NCI-H1436 treated with DMSO at 0.1 percent for 48 hours (cell line): ENCODE results near the gene RABL6.
"Not testable (repeated sequence)": the region's sequence is repeated elsewhere in the genome, so short reads cannot be mapped to it uniquely, and the experiment has no call there.

ENCODE experiments used
- DNase-seq: peaks from one replicate; lab custom pipeline; 2025; lab: John Stamatoyannopoulos, UW

The RABL6 gene

DNA sequence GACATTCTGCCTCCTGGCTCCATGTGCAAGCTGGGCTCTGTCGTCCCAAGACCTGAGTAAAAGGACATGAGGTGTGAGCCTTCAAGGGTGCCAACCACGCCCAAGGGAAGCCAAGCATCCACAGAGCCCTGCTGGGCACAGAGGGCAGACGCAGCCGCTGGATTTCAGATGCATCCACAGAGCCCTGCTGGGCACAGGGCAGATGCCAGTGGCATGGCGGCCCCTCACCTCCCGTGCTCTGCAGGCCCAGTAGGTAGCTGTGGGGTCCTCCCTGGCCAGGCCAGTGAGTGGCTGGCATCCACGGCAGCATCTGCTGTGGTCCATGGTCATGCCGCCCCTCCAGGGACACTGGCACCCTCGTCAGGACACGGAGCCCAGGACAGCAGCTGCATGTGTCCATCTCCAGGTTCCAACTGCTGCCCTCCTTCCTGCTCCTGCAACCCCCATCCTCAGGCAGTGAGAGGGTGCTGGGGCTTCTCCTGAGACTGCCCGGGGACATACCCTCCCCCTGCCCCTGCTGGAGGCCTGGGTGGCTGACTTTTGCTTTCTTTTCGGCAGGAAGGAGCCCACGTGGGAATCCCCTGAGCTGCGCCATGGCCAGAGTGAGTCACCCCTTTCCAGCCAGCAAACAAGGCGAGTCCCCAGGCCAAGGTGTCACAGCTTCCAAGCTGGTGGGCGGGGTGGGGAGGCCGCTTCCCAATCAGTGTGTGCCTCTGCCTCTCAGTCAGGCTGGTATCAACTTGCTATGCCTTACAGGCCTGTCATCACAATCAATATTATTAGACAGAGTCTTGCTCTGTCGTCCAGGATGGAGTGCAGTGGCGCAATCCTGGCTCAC, 74.6 kb downstream of the RABL6 start:
- no peak for DNase-seq

DNA sequence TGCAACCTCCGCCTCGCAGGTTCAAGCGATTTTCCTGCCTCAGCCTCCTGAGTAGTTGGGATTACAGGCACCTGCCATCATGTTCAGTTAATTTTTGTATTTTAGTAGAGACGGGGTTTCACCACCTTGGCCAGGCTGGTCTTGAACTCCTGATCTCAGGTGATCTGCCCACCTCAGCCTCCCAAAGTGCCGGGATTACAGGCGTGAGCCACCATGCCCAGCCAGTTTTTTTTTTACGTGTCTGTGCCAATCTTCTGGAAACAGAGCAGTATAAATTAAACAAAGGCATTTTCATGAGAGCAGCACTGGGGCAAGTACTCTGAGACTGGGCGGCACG, 75.2 kb downstream of the RABL6 start:
- DNase-seq: not testable (repeated sequence)

DNA sequence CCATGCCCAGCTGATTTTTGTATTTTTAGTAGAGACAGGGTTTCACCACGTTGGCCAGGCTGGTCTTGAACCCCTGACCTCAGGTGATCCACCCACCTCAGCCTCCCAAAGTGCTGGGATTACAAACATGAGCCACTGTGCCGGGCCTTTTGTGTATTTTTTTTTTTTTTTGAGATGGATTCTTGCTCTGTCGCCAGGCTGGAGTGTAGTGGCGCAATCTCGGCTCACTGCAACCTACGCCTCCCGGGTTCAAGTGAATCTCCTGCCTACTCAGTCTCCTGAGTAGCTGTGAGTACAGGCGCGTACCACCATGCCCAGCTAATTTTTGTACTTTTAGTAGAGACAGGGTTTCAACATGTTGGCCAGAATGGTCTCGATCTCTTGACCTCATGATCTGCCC, 75.9 kb downstream of the RABL6 start:
- DNase-seq: not testable (repeated sequence)

DNA sequence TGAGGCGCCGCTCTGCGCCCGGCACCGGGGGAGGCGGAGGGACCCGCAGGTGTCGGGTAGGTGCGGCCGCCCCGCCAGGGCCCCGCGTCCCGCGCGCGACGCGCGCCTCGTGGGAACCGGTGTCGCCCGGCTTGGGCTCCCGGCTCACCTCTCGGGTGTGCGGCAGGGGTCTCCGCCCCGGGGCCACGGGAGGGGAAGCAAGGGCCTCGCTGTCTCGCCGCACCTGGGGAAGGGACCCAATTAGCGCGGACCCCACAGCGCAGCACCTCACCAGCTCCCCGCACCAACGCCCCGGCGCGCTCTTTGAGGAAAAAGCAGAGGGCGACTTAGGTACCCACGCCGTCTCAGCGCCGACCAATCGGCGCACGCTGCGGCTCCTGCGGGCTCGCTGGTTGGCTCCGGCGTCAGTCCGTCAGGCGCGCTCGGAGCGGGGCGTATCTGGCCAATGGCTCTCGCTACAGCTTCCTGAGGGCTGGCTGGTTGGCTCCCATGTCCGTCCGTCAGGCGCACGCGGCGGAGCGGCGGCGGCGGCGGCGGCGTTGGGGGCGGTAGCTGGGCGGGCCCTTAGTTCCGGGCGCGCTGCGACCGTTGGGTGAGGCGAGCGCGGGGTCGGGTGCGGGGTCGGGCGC, 78.3 kb downstream of the RABL6 start, which contains the start of gene TRAF2:
Gene TRAF2 (plus strand): TSS at position 567 of the 629 bp plus-strand sequence. CDS start 12,225 bp downstream, outside the sequence.
- DNase-seq: peak; percentile 83

DNA sequence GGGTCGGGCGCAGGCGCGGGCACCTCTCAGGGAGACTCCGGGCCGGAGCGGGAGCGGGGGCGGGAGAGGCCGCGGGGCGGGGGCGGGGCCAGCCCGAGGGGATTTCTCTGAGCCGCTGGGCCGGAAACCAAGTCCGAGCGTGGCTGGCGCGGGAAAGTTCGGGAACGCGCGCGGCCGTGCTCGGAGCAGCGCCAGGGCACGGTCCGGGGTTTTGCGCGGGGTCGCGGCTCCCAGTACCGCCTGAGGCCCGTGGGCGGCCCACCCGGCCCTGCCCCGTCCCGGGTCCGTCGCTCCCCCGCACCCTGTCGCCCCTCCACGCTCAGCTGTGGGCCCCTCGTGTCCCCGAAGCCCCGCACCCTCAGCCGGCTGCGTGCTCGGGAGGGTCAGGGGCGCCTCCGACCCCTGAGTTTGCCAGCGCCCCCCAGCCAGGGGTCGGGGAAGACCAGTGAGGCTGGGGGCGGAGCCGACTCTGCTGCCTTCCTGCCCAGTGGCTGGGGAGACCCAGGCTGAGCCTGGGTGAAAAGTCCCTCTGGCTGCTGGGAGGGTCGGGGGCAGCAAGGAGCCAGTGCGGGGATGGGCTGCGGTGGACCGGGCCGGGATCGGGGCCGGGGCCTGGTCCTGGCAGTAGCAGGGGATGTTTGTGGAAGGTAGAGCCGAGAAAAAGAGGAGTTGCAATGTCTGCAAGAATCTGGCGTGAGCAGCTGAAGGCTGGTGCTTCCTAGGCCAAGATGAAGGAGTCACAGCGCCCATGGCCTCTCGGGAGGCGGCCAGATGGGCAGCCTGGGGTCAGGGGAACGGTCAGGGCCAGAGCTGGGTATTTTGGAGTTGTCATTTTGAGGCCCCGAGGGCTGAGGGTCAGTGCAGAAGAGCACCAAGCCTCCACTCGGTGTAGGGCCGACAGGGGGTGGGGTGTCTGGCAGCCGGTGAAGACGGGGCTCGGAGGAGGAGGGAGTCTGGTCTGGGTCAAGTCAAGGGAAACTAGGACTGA, 79.2 kb downstream of the RABL6 start:
- DNase-seq: no peak

DNA sequence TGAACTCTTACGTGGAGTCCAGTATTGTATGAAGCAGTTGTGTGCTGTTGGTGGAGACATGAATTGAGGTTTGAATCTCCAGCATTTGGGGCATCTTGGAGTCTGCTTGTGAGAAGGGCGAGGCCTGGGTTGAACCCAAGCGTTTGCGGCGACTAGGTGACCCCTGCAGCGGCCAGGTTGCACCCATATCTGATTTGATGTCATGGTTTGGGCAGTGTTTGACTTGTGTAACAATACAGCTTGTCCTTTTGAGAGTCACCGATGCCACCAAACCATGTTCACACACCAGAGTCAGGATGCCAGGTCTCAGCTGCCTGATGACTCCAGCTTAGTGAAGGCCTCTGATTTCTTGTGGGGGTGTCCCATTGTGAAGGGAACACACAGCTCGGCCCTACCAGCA, 80.7 kb downstream of the RABL6 start:
- no peak for DNase-seq

DNA sequence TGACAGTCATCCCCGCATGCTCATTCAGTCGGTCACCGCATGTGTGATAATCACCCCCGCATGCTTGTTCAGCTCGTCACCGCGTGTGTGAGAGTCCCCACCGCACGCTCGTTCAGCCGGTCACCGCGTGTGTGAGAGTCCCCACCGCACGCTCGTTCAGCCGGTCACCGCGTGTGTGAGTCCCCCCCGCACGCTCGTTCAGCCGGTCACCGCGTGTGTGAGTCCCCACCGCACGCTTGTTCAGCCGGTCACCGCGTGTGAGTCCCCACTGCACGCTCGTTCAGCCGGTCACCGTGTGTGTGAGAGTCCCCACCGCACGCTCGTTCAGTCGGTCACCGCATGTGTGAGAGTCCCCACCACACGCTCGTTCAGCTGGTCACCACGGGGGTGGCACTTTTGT, 82.1 kb downstream of the RABL6 start:
- DNase-seq: no peak

DNA sequence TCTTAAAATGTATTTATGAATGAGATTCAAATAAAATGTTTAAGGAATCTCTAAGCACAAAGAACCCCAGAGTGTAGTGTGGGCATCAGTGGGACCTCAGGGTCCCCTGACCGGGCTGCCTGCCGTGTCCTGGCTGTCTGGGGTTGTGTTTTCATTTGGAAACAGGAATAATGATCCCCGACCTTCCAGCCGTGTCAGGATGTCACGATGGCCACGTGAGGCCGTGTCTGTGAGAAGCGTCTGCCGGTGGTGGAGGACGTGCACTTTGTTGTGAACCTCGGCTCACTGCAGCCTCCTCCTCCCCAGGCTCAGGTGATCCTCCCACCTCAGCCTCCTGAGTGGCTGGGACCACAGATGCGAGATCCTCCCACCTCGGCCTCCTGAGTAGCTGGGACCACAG, 82.9 kb downstream of the RABL6 start:
- DNase-seq: no peak
